ENCODE measurements around the gene TMEM8B. TPM values are rescaled to one million over a fixed set of nuclear protein-coding genes. Genes with fewer than 3 reads are reported as not detected.

The TMEM8B gene
- total RNA-seq = 10 to 100 TPM; 12.4 to 22.8 (median 18.9) TPM
- long read RNA-seq, donor 1, full-length matches to known transcripts = 2 of 32 reads
- long read RNA-seq, donor 1, partial matches to known transcripts = 17 of 32 reads
- long read RNA-seq, donor 1, other reads (novel, unspliced or antisense) = 13 of 32 reads
- long read RNA-seq, donor 2, partial matches to known transcripts = 4 of 5 reads
- long read RNA-seq, donor 2, other reads (novel, unspliced or antisense) = 1 of 5 reads

- peak within 1 kb of the TSS; percentile 56 for H3K4me3 ChIP-seq
- no peaks in the 10 kb centered on the region for H3K36me3 ChIP-seq (ENCODE audit: low read depth)
- ATAC-seq = peak; percentile 86
- no peak for TF ChIP-seq CTCF (IDR thresholded peaks at IDR 0.05)
- H3K4me1 ChIP-seq (ENCODE audit: low read depth) = peaks cover 23% of the 10 kb centered on the region
- H3K9me3 ChIP-seq = no peaks in the 10 kb centered on the region
- peak; percentile 97 to 100 (median 97) for DNase-seq
- intact Hi-C loops (cut with DNase I, micrococcal nuclease) = loop anchor here in 1 of 2 donors (5.0 kb wide), 1 partner anchor 53 kb away; no protein-coding TSS in a partner anchor
These were observed at the start of gene TMEM8B for GRCh38 chr9:35829084-35829763. Gene TMEM8B (plus strand): TSS chr9:35829228. CDS start chr9:35829448, 220 bp downstream.

- DNase-seq = no peak
- no peak for ATAC-seq
- TF ChIP-seq CTCF (IDR thresholded peaks at IDR 0.05) = no peak
- H3K4me3 ChIP-seq = no peak overlapping the region
- no peaks in the 10 kb centered on the region for H3K36me3 ChIP-seq (ENCODE audit: low read depth)
- H3K4me1 ChIP-seq (ENCODE audit: low read depth) = no peaks in the 10 kb centered on the region
- intact Hi-C loops (cut with DNase I, micrococcal nuclease) = loop anchor here in 1 of 2 donors (10.0 kb wide), 1 partner anchor 104 kb away; no protein-coding TSS in a partner anchor
- H3K9me3 ChIP-seq = no peaks in the 10 kb centered on the region
These were observed 48.0 kb upstream of the TMEM8B start for GRCh38 chr9:35781066-35781465.

GRCh38 chr9:35783418-35783817, 45.6 kb upstream of the TMEM8B start:
- Histone ChIP-seq H3K4me3 (no peak overlapping the region), H3K9me3 (no peaks in the 10 kb centered on the region), H3K36me3 (ENCODE audit: low read depth) (no peaks in the 10 kb centered on the region), H3K4me1 (ENCODE audit: low read depth) (no peaks in the 10 kb centered on the region)
- TF ChIP-seq CTCF (IDR thresholded peaks at IDR 0.05) = no peak
- ATAC-seq (no peak), DNase-seq (no peak)
- intact Hi-C loops (cut with DNase I, micrococcal nuclease) = loop anchor here in 1 of 2 donors (10.0 kb wide), 1 partner anchor 101 kb away; no protein-coding TSS in a partner anchor

GRCh38 chr9:35789541-35789940, 39.5 kb upstream of the TMEM8B start:
- Histone ChIP-seq H3K36me3 (ENCODE audit: low read depth) (no peaks in the 10 kb centered on the region), H3K4me3 (no peak overlapping the region), H3K9me3 (no peaks in the 10 kb centered on the region), H3K4me1 (ENCODE audit: low read depth) (no peaks in the 10 kb centered on the region)
- ATAC-seq (no peak), DNase-seq (no peak)
- TF ChIP-seq CTCF (IDR thresholded peaks at IDR 0.05) = no peak
- intact Hi-C loops (cut with DNase I, micrococcal nuclease) = loop anchor here in 1 of 2 donors (10.0 kb wide), 1 partner anchor 95 kb away; no protein-coding TSS in a partner anchor

GRCh38 chr9:35790025-35790384, 39.0 kb upstream of the TMEM8B start:
- Histone ChIP-seq H3K36me3 (ENCODE audit: low read depth) (no peaks in the 10 kb centered on the region), H3K4me3 (no peak overlapping the region), H3K9me3 (no peaks in the 10 kb centered on the region), H3K4me1 (ENCODE audit: low read depth) (no peaks in the 10 kb centered on the region)
- intact Hi-C loops (cut with DNase I, micrococcal nuclease) = loop anchor here in 1 of 2 donors (5.0 kb wide), 1 partner anchor 92 kb away; no protein-coding TSS in a partner anchor
- TF ChIP-seq CTCF (IDR thresholded peaks at IDR 0.05) = no peak
- ATAC-seq (no peak), DNase-seq (no peak)

All from mucosa of descending colon (tissue), 3 donors.